ENCODE data around the gene PRR23B. TPM values are rescaled to one million over a fixed set of nuclear protein-coding genes. Genes with fewer than 3 reads are reported as not detected.

PRR23B gene
- total and polyA plus RNA-seq, 2 experiments from 2014 or later = not detected

DNA sequence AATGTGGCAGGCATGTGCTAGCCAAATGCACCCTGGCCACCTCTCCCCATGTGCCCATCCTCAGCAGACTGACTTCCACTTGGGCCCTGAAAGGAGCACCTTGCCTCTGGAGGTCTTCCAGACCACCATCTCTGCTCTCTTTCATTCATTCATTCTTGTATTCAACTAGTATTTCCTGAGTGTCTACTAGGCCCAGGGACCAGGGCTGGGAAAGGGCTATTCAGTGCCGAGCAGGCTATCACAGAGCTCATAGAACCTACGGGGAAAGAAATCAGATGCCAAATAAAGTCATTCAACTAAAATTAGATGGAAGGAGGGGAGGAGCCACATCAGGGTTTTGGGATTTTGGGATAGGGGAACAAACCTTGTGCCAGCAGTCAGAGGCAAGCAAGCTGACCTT lies 33.5 kb downstream of the PRR23B start:
- Mint-ChIP-seq H3K36me3 (ENCODE audit: low read depth) (no peaks in the 10 kb centered on the region), H3K27me3 (ENCODE audit: insufficient read depth, low read depth, poor library complexity) (peaks cover 3% of the 10 kb centered on the region), H3K27ac (no peak overlapping the region), H3K4me3 (no peak overlapping the region), H3K4me1 (no peaks in the 10 kb centered on the region), H3K9me3 (no peaks in the 10 kb centered on the region)
- Histone ChIP-seq H3K4me3 (no peak overlapping the region), H3K36me3 (ENCODE audit: insufficient read depth) (no peaks in the 10 kb centered on the region), H3K27me3 (ENCODE audit: insufficient read depth) (no peaks in the 10 kb centered on the region), H3F3A (replicated peaks; ENCODE audit: low read depth) (no peaks in the 10 kb centered on the region), H3K4me2 (no peak overlapping the region), H3K4me1 (ENCODE audit: insufficient read depth) (no peaks in the 10 kb centered on the region), H2AFZ (0 out of 2 replicates have a peak overlapping the region, but pooled peaks have one; percentile 18), H3K27ac (ENCODE audit: low read depth) (no peak overlapping the region), H4K20me1 (replicated peaks; ENCODE audit: insufficient read depth) (no peaks in the 10 kb centered on the region), H3K9me2 (ENCODE audit: insufficient read depth) (no peaks in the 10 kb centered on the region), H3K79me2 (replicated peaks; ENCODE audit: insufficient read depth) (no peaks in the 10 kb centered on the region)
- DNase-seq (ENCODE audit: low spot score) (no peak), ATAC-seq (no peak)
- TF ChIP-seq EZH2 (IDR thresholded peaks at IDR 0.05; ENCODE audit: low read depth, unreplicated experiment) (no peak), ZNF331 (CRISPR knock-in tag; IDR thresholded peaks at IDR 0.05; ENCODE audit: low read depth) (no peak), CREB1 (CRISPR knock-in tag; IDR thresholded peaks at IDR 0.05; ENCODE audit: low read depth) (no peak), EZH2phosphoT487 (IDR thresholded peaks at IDR 0.05; ENCODE audit: unreplicated experiment) (no peak), NANOG (IDR thresholded peaks at IDR 0.05; ENCODE audit: borderline replicate concordance) (no peak), STAT1 (IDR thresholded peaks at IDR 0.05; ENCODE audit: unreplicated experiment) (no peak), ZNF114 (CRISPR knock-in tag; IDR thresholded peaks at IDR 0.05) (no peak), JUNB (IDR thresholded peaks at IDR 0.05; ENCODE audit: unreplicated experiment) (no peak), POLR2AphosphoS5 (IDR thresholded peaks at IDR 0.05; ENCODE audit: low read depth) (no peak), REST (IDR thresholded peaks at IDR 0.05; ENCODE audit: unreplicated experiment) (no peak), ETS1 (IDR thresholded peaks at IDR 0.05) (no peak), ZNF462 (CRISPR knock-in tag; IDR thresholded peaks at IDR 0.05) (no peak)
- TF ChIP-seq, protein P1, sequence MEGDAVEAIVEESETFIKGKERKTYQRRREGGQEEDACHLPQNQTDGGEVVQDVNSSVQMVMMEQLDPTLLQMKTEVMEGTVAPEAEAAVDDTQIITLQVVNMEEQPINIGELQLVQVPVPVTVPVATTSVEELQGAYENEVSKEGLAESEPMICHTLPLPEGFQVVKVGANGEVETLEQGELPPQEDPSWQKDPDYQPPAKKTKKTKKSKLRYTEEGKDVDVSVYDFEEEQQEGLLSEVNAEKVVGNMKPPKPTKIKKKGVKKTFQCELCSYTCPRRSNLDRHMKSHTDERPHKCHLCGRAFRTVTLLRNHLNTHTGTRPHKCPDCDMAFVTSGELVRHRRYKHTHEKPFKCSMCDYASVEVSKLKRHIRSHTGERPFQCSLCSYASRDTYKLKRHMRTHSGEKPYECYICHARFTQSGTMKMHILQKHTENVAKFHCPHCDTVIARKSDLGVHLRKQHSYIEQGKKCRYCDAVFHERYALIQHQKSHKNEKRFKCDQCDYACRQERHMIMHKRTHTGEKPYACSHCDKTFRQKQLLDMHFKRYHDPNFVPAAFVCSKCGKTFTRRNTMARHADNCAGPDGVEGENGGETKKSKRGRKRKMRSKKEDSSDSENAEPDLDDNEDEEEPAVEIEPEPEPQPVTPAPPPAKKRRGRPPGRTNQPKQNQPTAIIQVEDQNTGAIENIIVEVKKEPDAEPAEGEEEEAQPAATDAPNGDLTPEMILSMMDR (conservative IDR thresholded peaks at IDR 0.05; ENCODE audit: low read depth in 2 of 2) = no peak
